ENCODE data around the gene ZMYM1.

DNA sequence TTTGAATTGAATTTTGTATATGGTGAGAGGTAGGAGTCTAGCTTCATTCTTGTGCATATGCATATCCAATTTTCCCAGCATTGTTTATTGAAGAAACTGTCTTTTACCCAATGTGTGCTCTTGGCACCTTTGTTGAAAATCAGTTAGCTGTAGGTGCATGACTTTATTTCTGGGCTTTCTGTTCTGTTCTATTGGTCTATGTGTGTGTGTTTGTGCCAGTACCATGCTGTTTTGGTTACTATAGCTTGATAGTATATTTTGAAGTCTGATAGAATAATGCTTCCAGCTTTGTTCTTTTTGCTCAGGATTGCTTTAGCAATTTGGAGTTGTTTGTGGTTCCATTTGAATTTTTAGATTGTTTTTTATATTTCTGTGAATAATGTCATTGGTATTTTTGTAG, 9.4 kb upstream of the ZMYM1 start:
- TF ChIP-seq POLR2A (IDR thresholded peaks at IDR 0.05) (no peak), POLR2AphosphoS5 (IDR thresholded peaks at IDR 0.05) (no peak)
- TF ChIP-seq, protein P1, sequence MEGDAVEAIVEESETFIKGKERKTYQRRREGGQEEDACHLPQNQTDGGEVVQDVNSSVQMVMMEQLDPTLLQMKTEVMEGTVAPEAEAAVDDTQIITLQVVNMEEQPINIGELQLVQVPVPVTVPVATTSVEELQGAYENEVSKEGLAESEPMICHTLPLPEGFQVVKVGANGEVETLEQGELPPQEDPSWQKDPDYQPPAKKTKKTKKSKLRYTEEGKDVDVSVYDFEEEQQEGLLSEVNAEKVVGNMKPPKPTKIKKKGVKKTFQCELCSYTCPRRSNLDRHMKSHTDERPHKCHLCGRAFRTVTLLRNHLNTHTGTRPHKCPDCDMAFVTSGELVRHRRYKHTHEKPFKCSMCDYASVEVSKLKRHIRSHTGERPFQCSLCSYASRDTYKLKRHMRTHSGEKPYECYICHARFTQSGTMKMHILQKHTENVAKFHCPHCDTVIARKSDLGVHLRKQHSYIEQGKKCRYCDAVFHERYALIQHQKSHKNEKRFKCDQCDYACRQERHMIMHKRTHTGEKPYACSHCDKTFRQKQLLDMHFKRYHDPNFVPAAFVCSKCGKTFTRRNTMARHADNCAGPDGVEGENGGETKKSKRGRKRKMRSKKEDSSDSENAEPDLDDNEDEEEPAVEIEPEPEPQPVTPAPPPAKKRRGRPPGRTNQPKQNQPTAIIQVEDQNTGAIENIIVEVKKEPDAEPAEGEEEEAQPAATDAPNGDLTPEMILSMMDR (IDR thresholded peaks at IDR 0.05), result no peak

All from gastroesophageal sphincter (tissue), 3 donors.